ENCODE results near the gene CAMTA1.
A peak's percentile ranks its signal among the peaks of the same experiment; 100 is the strongest.

DNA sequence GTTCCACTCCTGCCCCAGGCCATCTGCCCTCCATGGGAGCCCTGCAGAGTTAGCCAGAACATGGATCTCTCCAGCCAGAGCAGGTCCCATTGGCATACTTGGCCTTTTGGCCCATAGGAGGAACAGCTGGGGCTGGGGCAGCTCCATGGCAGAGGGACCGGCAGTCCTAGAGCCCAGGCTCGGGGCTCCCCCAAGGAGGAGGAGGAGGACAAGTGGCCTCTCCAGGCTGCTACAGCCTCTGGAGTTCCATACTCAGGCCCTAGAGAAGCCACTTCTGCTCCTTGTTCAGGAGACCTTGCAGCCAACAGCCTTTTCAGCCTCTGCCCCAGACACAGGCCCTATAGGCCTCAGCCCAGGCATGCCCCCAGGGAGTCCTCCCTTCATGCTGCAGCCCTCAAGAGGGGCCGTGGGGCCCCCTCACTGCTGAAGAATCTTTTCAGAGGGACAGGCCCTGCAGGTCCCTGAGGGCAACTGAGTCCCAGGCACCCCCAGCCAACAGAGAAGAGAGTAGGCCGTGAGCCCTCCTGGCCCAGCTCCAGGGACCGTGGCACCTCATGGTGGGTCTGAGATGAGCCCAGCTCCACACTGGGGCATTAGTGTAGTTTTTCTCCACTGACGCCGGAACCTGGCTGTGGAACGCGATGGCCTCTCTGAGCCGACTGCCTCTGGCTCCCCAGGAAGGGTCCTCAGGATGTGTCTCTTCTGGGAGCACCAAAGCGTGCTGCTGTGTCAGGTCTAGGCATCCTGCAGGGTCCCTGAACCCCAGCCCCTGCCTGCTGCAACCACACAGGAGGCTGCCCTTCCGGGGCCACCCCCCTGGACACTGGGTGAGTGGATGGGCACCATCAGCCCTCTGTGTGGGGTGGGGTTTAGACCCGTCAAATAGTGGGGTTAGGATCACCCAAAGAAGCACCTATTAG is 688.2 kb downstream of the CAMTA1 start:
- no peak for TF ChIP-seq POLR2A (IDR thresholded peaks at IDR 0.05)
- TF ChIP-seq, protein P1, sequence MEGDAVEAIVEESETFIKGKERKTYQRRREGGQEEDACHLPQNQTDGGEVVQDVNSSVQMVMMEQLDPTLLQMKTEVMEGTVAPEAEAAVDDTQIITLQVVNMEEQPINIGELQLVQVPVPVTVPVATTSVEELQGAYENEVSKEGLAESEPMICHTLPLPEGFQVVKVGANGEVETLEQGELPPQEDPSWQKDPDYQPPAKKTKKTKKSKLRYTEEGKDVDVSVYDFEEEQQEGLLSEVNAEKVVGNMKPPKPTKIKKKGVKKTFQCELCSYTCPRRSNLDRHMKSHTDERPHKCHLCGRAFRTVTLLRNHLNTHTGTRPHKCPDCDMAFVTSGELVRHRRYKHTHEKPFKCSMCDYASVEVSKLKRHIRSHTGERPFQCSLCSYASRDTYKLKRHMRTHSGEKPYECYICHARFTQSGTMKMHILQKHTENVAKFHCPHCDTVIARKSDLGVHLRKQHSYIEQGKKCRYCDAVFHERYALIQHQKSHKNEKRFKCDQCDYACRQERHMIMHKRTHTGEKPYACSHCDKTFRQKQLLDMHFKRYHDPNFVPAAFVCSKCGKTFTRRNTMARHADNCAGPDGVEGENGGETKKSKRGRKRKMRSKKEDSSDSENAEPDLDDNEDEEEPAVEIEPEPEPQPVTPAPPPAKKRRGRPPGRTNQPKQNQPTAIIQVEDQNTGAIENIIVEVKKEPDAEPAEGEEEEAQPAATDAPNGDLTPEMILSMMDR (IDR thresholded peaks at IDR 0.05), result no peak
- TF ChIP-seq POLR2AphosphoS5 (IDR thresholded peaks at IDR 0.05), result peak in 1 of 2 donors; percentile 23
- no peak for TF ChIP-seq EP300 (IDR thresholded peaks at IDR 0.05)

Measured in upper lobe of left lung (tissue), 4 donors.